ENCODE data around the gene NGEF.

Gene NGEF

GRCh38 chr2:232884001-232884421 is 129.0 kb downstream of the NGEF start:
- no peak for DNase-seq (ENCODE audit: low spot score)

- DNase-seq (ENCODE audit: low spot score), result no peak
Measured at GRCh38 chr2:232883116-232883721, 129.8 kb downstream of the NGEF start.

GRCh38 chr2:232882505-232883115 is 130.4 kb downstream of the NGEF start:
- DNase-seq (ENCODE audit: low spot score), result no peak

GRCh38 chr2:232882085-232882484 is 131.0 kb downstream of the NGEF start:
- no peak for DNase-seq (ENCODE audit: low spot score)

GRCh38 chr2:232880764-232881351 is 132.2 kb downstream of the NGEF start:
- DNase-seq (ENCODE audit: low spot score), result no peak

GRCh38 chr2:232879618-232880494 is 133.2 kb downstream of the NGEF start:
- no peak for DNase-seq (ENCODE audit: low spot score)

GRCh38 chr2:232878855-232879617 is 134.0 kb downstream of the NGEF start:
- no peak for DNase-seq (ENCODE audit: low spot score)

- no peak for DNase-seq (ENCODE audit: low spot score)
Measured at GRCh38 chr2:232877940-232878511, 135.0 kb downstream of the NGEF start.

- DNase-seq (ENCODE audit: low spot score), result no peak
Measured at GRCh38 chr2:232876978-232877441, 136.0 kb downstream of the NGEF start.

GRCh38 chr2:232876161-232876977 is 136.7 kb downstream of the NGEF start:
- peak; percentile 43 for DNase-seq (ENCODE audit: low spot score)

GRCh38 chr2:232875256-232876121 is 137.6 kb downstream of the NGEF start:
- peak; percentile 53 for DNase-seq (ENCODE audit: low spot score)

GRCh38 chr2:232874677-232875223 is 138.3 kb downstream of the NGEF start:
- DNase-seq (ENCODE audit: low spot score), result no peak

- DNase-seq (ENCODE audit: low spot score), result no peak
Measured at GRCh38 chr2:232873909-232874641, 139.0 kb downstream of the NGEF start.

GRCh38 chr2:232873292-232873908 is 139.7 kb downstream of the NGEF start:
- DNase-seq (ENCODE audit: low spot score), result peak; percentile 63

GRCh38 chr2:232872826-232873225 is 140.2 kb downstream of the NGEF start:
- DNase-seq (ENCODE audit: low spot score), result peak; percentile 82

GRCh38 chr2:232871835-232872736 is 141.0 kb downstream of the NGEF start:
- peak; percentile 98 for DNase-seq (ENCODE audit: low spot score)

- DNase-seq (ENCODE audit: low spot score), result peak; percentile 42
Measured at GRCh38 chr2:232871418-232871834, 141.6 kb downstream of the NGEF start.

Measured in globus pallidus (tissue), 1 donor.